GM12892 (cell line): ENCODE data around the gene RAB33B.

Source experiments
- POLR2A ChIP-seq: IDR thresholded peaks from 2 replicates; pipeline ENCODE4 v1.6.1; 2011; ENCODE audit warnings: low read depth, low read length, control low read depth
- TAF1 ChIP-seq: IDR thresholded peaks from 2 replicates; pipeline ENCODE4 v1.6.1; 2011; ENCODE audit warnings: low read depth, mild to moderate bottlenecking, control low read depth, low read length, borderline replicate concordance

DNA sequence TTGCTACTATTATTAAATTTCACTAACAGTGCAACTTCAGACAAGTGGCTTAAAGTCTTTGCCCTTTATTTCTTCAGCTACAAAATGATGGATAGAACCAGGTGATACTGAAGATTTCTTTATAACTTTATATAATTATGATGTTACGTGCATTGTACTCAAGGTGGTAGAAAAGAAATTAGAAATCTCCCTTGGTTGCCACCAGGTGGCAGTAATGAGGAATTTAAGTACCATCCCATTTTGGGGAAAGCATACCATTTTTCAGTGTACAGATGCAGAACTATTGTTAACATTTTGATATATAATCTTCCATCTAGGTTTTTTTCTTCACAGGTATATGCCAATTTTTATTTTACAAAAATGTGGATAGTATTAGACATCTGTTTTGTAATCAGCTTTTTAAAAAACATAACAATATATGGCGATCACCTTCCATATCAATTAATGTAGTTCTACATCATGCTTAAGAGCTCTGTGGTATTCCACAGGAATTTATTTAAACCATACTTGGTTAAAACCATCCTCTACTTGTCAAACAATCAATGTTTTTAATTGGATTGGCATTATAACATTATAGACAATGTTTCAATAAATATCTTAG lies 37.7 kb upstream of the RAB33B start:
- TF ChIP-seq POLR2A (no peak), TAF1 (no peak)
